HS-27A (cell line): Measurements from ENCODE around the gene GBA3.

Source experiments
- DNase-seq: peaks from one replicate; pipeline ENCODE4 v3.0.0-alpha.2; 2012; ENCODE audit warnings: low read depth, missing footprints

The GBA3 gene

DNA sequence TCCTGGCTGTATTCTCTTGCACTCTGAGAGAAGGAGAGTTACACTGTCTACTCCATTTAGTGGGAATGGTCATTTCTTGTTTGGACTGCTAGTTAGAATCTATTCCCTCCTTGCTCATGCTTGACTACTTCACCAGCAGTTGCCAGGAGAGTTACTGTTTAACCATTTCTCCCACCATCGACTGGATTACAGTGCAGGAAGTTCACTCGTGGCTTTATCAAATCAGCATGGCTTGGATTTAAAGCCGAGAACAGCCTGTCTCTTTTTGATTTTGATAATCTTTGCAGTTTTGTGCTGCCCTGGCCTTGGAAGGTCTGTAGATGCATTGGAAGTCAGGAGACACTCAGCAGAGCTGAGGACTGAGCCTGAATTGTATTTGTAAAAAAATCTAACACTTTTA lies 3.2 kb downstream of the GBA3 start:
- no peak for DNase-seq

DNA sequence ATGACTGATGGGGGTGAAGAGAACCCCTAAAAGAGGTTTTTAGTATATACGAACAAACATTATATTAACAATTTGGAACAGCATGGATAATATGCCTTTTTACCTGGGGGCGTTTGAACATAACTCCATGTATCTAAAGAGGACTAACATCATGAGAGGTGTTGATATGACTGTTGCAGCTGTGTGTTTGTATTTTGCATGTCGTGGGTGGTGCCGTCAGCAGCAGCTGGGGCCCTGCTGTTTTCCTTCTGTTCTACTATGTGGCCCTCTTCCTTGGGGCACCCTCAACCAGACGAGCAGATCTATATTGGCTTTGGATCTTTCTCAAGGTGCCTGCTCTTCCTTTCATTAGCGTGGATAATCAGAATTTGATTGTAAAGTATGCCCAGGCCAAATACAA lies 11.2 kb downstream of the GBA3 start:
- no peak for DNase-seq

DNA sequence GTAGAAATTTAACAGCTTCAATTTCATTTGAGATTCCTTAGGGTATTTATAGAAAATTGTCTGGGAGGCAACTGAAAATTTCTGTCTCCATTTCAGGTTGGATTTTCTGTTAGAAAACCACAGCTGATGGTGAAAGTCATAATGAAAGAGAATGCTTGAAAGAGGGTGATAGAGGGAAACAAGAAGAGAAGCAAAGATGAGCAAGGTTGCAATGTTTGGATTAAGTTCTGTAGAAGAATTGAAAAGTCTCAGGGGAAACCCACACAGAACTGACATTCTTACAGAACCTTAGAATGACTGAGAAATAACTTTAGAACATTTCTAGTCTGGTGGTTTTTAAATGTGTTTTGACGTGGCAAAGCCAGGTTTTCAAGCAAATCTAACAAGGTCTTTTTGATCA lies 14.7 kb downstream of the GBA3 start:
- no peak for DNase-seq

DNA sequence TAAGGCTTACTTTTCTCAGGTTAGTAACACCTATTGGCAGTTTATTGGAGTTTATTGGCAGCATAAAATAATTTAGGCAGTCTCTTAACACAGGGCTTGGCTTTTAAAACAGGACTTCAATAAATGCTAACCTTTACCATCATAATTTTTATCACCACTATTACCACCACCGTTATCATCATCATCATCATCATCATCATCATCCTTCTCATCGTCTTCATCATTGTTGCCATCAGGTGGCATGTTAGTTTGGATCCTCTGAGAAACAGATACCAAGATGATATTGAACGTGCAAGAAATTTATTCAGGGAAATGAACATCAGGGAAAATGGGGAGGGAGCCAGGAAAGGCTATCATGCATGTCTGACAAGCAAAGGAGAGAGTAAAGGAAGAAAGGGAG lies 16.2 kb downstream of the GBA3 start:
- no peak for DNase-seq

DNA sequence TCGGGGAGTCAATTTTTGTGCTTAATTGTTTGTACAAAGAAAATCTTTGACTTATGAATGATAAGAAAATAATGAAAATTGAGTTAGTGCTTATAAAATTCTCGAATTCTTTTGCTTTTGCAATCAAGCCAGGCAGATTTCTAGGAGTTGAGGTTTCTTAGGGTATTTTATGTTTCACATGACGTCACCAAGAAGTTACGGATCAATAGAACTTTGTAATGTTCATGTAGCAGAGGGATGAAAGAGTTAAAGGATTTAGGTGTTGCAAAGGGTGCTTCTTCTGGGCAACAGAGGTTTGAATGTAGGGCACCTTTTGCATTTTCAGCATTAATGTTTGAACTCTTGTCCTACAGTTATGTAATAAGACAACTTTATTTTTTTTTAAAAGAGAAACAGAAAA lies 19.4 kb downstream of the GBA3 start:
- no peak for DNase-seq

DNA sequence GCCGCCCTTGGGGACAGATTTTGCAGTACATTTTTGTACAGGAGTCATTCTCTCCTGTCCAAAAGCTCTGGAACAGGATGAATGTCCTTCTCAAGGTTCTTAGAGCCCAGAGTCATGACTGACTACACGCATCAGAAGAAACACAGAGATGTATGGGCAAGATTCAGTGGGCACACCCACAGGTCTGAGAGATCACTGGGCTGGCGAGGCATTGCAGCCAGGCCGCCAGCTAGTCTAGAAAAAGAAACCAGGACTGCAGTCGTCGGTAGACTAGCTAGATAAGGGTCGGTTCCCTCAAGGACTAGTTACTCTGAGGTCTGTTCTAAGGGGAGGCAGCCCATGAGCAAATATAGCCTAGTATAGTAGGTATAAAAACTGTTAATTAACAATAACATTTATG lies 19.8 kb downstream of the GBA3 start:
- no peak for DNase-seq

DNA sequence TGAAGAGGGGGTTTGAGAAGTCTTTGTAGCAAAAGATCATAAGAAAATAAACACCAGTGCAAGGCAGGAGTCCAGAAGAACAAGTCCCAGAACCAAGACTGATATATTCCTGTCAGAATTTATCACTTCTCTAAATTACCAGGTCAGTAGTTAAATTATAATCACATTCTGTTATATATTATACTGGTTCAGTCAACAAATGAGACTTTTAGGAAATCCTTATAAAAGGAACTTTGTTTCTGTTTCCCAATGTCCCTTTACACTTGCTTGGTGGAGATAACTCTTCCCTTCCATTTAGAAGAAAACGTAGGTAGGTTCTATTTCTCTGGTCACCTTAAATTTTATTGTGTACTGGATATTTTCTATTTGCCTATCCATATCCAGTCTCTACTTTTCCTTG lies 21.1 kb downstream of the GBA3 start:
- no peak for DNase-seq

DNA sequence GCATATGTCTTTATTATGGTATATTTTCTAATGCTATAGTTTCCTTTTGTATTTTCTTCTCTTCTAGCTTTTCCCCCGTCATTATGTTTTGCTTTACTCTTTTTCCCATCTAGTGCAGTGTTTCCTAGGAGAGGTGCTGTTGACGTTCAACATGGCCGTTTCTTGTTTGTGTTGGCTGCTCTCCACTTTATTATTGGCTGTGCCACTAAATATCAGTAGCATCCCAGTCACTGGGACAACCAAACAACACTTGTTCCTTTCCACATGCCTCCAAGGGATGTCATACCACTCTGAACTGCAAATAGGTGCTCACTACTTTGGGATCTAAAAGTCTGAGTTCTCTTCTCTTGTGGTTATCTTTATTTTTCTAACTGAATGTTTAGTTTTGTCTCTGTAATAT lies 26.5 kb downstream of the GBA3 start:
- DNase-seq: no peak

DNA sequence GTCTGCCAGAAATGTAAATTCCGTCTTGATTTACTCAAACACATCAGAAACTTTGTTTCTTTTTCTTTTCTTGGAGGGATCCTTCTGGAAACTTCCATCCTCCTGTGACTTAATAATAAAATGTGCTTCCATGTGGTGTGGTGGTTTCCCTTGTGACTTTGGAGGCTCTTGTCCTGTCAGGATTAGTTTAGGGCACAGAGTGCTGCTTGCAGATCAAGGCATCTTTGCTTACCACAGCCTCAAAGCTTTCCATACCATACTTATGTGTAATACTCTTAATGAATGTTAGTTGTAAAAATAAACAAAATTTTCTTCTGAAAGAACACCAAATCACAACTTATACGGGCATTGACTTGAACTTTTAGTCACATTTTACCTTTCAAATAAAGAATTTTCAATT lies 27.4 kb downstream of the GBA3 start:
- no peak for DNase-seq

DNA sequence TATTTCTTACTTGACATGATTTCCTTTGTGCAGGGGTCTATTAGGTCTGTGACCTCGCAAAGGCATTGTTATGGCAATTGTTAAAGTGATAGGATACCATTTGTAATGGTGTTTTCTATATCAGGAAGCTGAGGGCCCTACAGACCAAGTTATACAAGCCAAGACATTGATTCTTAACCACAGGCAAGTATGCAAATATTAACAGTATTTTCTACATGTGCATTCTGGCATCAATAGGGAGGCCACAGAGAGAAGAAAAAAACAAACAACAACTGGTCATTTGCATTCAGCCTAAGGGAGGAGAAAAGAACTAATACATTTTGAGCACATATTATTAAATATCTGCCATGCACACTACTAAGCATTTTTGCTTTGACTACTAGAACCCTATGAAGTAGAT lies 28.5 kb downstream of the GBA3 start:
- no peak for DNase-seq

DNA sequence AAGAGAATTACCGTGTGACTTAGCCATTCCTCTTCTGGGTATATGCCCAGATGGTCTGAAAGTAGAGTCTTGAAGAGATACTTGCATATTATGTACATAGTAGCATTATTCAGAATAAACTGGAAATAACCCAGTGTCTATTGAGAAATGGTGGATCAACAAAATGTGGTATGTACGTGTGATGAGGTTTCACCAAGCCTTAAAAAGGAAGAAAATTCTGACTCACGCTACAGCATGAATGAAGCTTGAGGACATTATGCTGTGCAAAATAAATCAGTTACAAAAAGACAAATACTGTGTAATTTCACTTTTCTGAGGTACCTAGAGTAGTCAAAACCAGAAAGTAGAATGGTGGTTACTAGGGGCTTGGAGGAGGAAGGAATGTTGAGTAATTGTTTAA lies 37.3 kb downstream of the GBA3 start:
- DNase-seq: no peak

DNA sequence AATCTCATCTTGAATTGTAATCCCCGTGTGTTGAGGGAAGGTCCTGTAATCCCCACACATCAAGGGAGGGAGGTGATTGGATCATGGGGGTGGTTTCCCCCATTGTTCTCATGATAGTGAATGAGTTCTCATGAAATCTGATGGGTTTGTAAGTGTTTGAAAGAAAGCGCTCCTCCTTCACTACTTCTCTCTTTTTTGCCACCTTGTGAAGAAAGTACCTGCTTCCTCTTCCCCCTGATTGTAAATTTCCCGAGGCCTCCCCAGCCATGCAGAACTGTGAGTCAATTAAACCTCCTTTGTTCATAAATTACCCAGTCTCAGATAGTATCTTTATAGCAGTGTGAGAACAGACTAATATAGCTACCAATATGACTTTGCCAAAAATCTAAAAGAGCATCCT lies 41.1 kb downstream of the GBA3 start:
- no peak for DNase-seq

DNA sequence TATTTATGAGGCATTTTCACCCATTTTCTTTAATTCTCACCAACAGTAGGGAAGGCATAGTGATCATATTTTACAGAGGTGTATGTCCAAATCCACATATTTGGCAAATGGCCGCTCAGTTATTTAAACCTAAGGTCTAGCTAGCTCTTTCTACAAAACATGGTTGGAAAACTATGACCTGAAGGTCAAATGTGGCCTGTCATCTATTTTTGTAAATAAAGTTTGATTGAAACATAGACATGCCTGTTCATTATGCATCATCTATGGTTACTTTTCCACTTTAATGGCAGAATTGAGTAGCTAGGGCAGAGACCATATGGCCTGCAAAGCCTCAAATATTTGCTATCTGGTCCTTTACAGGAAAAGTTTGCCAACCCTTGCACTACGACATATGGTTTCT lies 44.2 kb downstream of the GBA3 start:
- DNase-seq: no peak

DNA sequence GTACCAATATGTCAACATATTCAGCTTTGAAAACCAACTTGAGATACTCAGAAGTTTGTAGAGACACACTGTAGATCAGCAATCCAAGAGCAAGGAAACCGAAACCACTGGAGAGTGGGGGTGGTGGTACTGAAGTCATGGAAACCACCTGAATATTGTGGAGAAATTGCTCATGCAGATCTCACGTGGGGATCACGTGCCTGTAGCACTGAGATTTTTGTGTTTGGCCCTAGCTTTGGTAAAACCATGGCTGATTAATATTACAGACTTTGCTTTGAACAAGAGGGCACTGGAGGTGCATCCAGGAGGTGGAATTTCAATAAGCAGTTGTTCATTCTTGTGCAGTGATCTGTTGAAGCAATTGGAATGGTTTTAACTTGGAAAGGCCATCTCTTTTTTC lies 47.2 kb downstream of the GBA3 start:
- DNase-seq: no peak

DNA sequence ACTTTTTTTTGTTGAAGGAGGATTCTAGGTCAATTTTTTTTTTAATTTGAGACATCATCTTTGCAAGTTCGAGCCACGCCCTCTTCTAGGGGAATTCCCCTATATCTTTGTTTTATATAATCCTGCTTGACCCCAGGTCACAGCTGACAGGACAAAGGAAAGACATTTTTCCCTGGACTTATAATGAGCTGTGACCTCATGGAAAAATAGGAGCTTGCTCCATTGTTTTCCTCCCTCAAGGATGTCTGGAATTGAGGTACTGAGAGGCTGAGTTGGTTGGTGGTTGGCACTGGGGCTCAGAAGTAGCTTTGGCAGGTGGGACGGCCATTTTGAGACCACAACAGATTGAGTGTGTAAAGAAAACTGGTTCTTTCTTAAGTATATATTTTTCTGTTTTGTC lies 49.0 kb downstream of the GBA3 start:
- no peak for DNase-seq

DNA sequence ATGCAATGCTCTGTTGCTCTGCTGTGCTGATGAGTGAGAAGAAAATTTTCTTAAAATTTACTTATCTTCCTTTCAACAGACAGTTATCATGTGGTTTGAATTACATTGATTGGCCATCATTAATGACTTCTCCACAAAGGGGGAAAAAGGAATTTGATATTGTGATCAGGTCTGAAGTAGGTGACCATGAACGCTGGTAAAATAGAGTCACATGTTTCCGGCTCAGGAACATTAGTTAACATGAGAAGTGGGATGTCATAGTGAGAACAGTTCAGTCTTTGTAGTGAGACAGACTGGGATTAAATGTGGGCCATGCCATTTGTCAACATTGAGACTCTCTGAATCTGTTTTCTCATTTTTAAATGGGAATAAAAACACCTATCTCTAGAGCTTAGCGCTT lies 50.6 kb downstream of the GBA3 start:
- no peak for DNase-seq

DNA sequence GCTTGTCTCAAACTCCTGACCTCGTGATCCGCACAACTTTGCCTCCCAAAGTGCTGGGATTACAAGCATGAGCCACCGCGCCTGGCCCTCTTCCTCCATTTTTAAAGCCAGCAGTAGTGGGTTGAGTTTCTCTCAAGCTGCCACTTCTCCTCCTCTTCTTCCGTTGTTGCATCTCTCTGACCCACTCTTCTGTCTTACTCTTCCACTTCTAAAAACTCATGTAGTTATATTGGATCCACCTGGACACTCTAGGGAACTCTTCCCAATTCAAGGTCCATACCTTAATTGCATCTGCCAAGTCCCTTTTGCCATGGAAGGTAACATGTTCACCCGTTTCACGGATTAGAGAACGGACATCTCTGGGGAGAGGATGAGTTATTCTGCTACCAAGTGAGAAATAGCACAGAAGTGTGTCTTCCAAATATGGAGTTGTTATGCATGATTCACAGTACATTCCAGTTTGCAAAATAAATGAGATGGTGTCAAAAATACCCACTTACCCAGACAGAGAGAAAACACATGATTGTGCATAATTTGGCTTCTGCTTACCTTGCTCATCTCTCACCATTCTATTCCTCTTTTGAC lies 51.8 kb downstream of the GBA3 start:
- no peak for DNase-seq

DNA sequence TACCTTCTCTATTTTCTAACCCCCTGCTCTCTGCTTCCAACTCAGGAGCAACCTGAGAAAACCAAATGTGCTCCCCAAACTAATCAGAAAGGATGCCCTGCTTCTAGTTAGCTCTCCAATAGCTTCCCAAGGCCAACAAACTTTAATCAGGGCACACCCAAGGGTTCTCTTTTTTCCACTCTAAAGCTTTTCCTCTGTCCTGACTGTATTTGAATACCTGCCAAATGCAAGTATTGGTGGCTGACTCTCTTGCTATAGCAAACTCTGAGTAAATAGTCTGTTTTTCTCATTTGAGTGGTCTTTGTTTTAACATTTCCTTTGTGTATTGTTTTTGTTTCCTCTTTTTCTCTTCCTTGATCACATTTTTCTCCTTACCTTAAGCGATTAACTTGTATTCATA lies 52.5 kb downstream of the GBA3 start:
- no peak for DNase-seq

DNA sequence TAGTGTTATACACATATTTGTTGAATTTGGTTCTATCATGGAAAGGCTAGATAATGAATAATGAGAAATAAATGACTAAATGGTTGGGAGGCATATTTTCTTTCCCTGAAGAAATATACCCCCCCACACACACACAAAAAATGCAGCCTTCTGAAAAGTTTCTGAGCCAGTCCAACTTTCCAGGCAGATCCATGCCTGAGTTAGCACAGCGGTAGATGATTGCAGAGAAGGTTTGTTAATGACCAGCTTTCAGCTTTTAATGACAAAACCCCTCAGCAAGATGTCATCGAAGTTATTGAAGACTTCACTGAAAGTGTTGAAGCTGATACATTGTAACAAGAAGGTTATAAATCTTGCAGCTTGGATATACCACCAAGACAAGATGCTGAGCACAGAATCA lies 61.4 kb downstream of the GBA3 start:
- no peak for DNase-seq

DNA sequence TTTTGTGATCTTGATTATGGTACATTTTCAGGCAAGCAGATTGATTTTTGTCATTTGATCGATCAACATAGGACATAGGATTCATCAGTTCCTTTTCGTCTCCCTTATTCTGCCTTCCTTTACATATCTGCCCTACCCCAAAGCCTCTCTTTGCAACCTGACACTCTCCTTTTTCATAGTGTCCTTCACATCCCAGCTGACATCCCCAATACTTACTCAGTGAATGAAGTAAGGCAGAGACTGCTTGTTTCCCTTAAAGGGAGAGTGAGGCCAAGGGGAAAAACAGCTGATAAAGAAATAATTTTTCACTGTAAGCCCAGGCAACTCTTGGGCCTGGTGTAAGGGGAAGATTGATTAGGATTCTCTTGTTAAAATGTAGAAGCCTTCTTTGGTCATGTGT lies 69.8 kb downstream of the GBA3 start:
- DNase-seq: no peak

DNA sequence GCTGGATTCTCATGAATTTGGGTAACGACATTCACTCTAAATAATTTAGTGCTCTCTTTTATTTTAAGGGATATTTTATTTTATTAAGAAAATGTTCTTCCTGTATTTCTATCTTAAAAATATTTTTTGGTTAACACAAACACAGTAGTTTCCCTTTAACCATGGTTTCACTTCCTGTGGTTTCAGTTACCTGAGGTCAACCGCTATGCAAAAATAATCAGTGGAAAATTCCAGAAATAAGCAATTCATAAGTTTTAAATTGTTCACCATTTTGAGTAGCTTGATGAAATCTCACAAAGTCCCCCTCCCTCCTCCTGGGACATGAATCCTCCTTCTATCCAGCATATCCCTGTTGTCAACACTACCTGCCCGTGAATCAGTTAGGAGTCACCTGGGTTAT lies 71.4 kb downstream of the GBA3 start:
- DNase-seq: no peak

DNA sequence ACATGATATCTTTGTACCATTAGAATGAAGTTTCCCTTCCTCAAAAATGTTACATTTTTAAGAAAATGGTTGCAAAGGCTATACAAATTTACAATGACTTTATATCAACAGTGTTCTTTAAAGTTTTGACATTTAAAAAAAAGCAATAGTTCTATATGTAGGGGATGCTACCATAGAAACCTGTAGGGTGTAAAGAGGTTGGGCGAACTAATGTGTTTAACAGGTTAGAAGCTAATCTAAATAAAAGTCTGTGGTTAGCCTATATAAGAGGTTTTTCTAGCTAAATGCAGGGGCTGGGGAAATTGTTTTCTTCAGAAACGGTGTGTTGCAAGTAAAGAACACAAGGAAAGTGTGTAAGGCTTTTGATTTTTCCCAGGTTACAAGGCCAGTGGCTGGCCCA lies 73.3 kb downstream of the GBA3 start:
- no peak for DNase-seq

DNA sequence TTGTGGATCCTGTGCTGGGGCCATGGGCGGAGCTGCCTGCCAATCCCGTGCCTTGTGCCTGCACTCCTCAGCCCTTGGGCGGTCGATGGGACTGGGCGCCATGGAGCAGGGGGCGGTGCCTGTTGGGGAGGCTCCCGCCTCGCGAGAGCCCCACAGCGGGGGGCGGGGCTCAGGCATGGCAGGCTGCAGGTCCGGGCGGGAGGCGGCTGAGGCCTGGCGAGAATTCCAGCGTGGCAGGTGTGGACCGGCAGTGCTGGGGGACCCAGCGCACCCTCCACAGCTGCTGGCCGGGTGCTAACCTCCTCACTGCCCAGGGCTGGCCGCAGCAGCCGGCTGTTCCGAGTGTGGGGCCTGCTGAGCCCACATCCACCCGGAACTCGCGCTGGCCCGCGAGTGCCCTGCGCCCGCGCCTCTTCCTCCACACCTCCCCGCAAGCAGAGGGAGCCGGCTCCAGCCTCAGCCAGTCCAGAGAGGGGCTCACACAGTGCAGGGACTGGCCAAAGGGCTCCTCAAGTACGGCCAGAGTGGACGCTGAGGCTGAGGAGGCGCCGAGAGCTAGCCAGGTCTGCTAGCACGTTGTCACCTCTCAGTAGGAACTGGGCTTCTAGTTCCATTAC lies 85.9 kb downstream of the GBA3 start:
- no peak for DNase-seq

DNA sequence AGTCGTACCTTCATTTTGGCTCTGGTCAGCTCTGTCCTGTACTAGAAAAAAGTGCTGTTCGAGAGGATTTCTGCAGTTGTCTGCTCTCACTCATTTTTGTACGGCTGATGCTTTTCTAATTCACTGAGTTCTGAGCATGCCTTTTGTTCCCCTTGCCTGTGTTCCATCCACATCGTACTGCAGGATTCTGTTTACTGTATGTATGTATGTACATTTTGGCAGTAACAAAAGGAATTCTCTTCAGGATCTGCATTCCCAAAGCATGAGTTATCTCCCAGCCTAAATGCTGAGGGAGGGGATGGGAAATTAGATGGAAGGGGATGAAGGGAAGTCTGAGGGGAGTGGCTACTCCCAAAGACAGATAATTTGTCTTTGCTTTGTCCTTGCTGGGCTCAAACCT lies 87.6 kb downstream of the GBA3 start:
- DNase-seq: no peak

DNA sequence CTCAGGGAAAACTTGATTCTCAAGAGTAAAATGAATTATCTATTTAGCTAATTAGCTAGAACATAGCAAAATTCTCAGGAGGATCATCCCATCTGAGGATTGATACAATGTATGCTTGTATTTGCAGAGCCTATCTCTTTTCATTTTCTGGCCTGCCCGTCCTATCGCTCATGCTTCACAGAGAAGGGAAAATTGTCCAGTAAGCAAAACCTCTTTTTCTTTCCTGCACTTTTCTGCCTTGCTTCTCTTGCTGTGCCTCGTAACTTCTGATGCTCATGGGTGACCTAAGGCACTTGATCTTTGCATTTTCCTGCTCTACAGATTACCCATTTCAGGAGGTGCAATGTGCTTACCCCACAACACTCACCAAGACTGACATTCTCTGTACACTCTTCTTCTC lies 88.1 kb downstream of the GBA3 start:
- DNase-seq: no peak
